ENCODE results near the gene PIGW. TPM values are rescaled to one million over a fixed set of nuclear protein-coding genes. Genes with fewer than 3 reads are reported as not detected.
A peak's percentile ranks its signal among the peaks of the same experiment; 100 is the strongest.

PIGW gene
- total and polyA plus RNA-seq, 9 donors: 0.60 to 10.0 (median 4.6) TPM

GRCh38 chr17:36525113-36525512 is 9.7 kb upstream of the PIGW start:
- 77 to 92% (median 80%) methylated on average over 2 of the region's 2 CpGs for WGBS, 3 donors

GRCh38 chr17:36525888-36526287 is 8.9 kb upstream of the PIGW start:
- no peak for DNase-seq

More at GRCh38 chr17:36525113-36525512, 9.7 kb upstream of the PIGW start:
- Histone ChIP-seq H3K27me3 (no peaks in the 10 kb centered on the region), H3K4me1 (ENCODE audit: insufficient read depth) (no peaks in the 10 kb centered on the region), H3K9me3 (no peaks in the 10 kb centered on the region), H3K27ac (no peak overlapping the region), H3K4me3 (no peak overlapping the region), H3K36me3 (no peaks in the 10 kb centered on the region)
- peak in 1 of 5 donors; percentile 13 for DNase-seq
- intact Hi-C loops (cut with DNase I): no loop called here
- TF ChIP-seq, protein P1, sequence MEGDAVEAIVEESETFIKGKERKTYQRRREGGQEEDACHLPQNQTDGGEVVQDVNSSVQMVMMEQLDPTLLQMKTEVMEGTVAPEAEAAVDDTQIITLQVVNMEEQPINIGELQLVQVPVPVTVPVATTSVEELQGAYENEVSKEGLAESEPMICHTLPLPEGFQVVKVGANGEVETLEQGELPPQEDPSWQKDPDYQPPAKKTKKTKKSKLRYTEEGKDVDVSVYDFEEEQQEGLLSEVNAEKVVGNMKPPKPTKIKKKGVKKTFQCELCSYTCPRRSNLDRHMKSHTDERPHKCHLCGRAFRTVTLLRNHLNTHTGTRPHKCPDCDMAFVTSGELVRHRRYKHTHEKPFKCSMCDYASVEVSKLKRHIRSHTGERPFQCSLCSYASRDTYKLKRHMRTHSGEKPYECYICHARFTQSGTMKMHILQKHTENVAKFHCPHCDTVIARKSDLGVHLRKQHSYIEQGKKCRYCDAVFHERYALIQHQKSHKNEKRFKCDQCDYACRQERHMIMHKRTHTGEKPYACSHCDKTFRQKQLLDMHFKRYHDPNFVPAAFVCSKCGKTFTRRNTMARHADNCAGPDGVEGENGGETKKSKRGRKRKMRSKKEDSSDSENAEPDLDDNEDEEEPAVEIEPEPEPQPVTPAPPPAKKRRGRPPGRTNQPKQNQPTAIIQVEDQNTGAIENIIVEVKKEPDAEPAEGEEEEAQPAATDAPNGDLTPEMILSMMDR (IDR thresholded peaks at IDR 0.05): no peak
- TF ChIP-seq EP300 (IDR thresholded peaks at IDR 0.05) (no peak), POLR2A (IDR thresholded peaks at IDR 0.05) (no peak)

GRCh38 chr17:36527621-36528250 is 7.1 kb upstream of the PIGW start:
- Histone ChIP-seq H3K4me3 (no peak overlapping the region), H3K27ac (no peak overlapping the region), H3K9me3 (no peaks in the 10 kb centered on the region), H3K36me3 (no peaks in the 10 kb centered on the region), H3K4me1 (ENCODE audit: insufficient read depth) (no peaks in the 10 kb centered on the region), H3K27me3 (no peaks in the 10 kb centered on the region)
- peak in 1 of 5 donors; percentile 12 for DNase-seq
- intact Hi-C loops (cut with DNase I): no loop called here
- TF ChIP-seq EP300 (IDR thresholded peaks at IDR 0.05): no peak
- TF ChIP-seq, protein P1 (IDR thresholded peaks at IDR 0.05): no peak
- no peak for TF ChIP-seq POLR2A (IDR thresholded peaks at IDR 0.05)
- 90 to 95% (median 94%) methylated on average over 7 of the region's 7 CpGs for WGBS, 3 donors

More at GRCh38 chr17:36525888-36526287, 8.9 kb upstream of the PIGW start:
- no peaks in the 10 kb centered on the region for H3K36me3 ChIP-seq
- WGBS, 3 donors: 91 to 94% (median 93%) methylated on average over 6 of the region's 6 CpGs
- no peaks in the 10 kb centered on the region for H3K4me1 ChIP-seq (ENCODE audit: insufficient read depth)
- H3K27ac ChIP-seq: no peak overlapping the region
- H3K4me3 ChIP-seq: no peak overlapping the region
- TF ChIP-seq POLR2A (IDR thresholded peaks at IDR 0.05) (no peak), EP300 (IDR thresholded peaks at IDR 0.05) (no peak)
- TF ChIP-seq, protein P1 (IDR thresholded peaks at IDR 0.05): no peak
- intact Hi-C loops (cut with DNase I): no loop called here
- no peaks in the 10 kb centered on the region for H3K9me3 ChIP-seq
- no peaks in the 10 kb centered on the region for H3K27me3 ChIP-seq

DNA sequence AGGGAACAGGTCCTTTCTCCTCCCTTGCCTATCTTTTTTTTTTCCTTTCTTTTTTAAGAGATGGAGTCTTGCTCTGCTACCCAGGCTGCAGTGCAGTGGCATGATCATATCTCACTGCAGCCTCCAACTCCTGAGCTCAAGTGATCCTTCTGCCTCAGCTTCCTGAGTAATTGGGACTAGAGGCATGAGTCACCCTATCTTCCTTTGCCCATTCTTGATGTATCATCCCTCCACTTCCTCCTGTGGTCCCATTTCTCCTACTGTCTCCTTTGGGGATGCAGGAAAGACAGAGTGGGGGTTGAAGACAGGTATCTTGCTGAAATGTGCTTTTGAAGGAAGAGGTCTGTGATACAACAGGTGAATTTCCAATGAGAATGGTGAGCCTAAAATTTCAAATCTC is 5.7 kb upstream of the PIGW start:
- Histone ChIP-seq H3K27ac (no peak overlapping the region), H3K4me3 (no peak overlapping the region), H3K27me3 (no peaks in the 10 kb centered on the region), H3K4me1 (ENCODE audit: insufficient read depth) (peaks cover 2% of the 10 kb centered on the region), H3K9me3 (no peaks in the 10 kb centered on the region), H3K36me3 (no peaks in the 10 kb centered on the region)
- intact Hi-C loops (cut with DNase I): no loop called here
- DNase-seq: no peak
- TF ChIP-seq, protein P1 (IDR thresholded peaks at IDR 0.05): no peak
- no peak for TF ChIP-seq POLR2A (IDR thresholded peaks at IDR 0.05)
- no peak for TF ChIP-seq EP300 (IDR thresholded peaks at IDR 0.05)
